HepG2 (cell line): Measurements from ENCODE around the gene GPX2. TPM values are rescaled to one million over a fixed set of nuclear protein-coding genes. Genes with fewer than 3 reads are reported as not detected.

Source experiments
- ADNP ChIP-seq: sonication (generic); formaldehyde crosslinking; IDR thresholded peaks from 2 replicates; pipeline ENCODE4 v1.4.0; 2020; ENCODE audit warnings: missing genetic modification reagents
- CREBL2 ChIP-seq: sonication (generic); formaldehyde crosslinking; IDR thresholded peaks from 2 replicates; pipeline ENCODE4 v1.8.1; 2023; ENCODE audit warnings: missing genetic modification reagents, mild to moderate bottlenecking, borderline replicate concordance
- DNMT3B ChIP-seq: conservative IDR thresholded peaks from 2 replicates; pipeline ENCODE4 v1.6.1; 2016; ENCODE audit warnings: missing biosample characterization, control low read depth
- FOXM1 ChIP-seq: sonication (generic); formaldehyde crosslinking; IDR thresholded peaks from 2 replicates; pipeline ENCODE4 v1.5.0; 2020; ENCODE audit warnings: missing genetic modification reagents
- GTF3A ChIP-seq: sonication (generic); formaldehyde crosslinking; conservative IDR thresholded peaks from 2 replicates; pipeline ENCODE4 v1.4.0; 2020; ENCODE audit warnings: mild to moderate bottlenecking, missing genetic modification reagents
- MXD4 ChIP-seq: IDR thresholded peaks from 2 replicates; pipeline ENCODE4 v1.6.1; 2016; ENCODE audit warnings: mild to moderate bottlenecking, missing biosample characterization, missing genetic modification reagents
- NFYB ChIP-seq: sonication (generic); formaldehyde crosslinking; IDR thresholded peaks from 2 replicates; pipeline ENCODE4 v1.4.0; 2020; ENCODE audit warnings: missing genetic modification reagents
- NR2F1 ChIP-seq, 2 experiments: fragments of 450-650 bp in 1 of 2; formaldehyde crosslinking in 1 of 2; IDR thresholded peaks; 2 replicates each; pipeline versions ENCODE4 v1.5.0 to v1.6.1; 2016 to 2020; ENCODE audit warnings: mild to moderate bottlenecking in 1 of 2, missing compliant biosample characterization in 1 of 2, missing genetic modification reagents in 1 of 2, moderate library complexity in 1 of 2
- NR2F2 ChIP-seq: IDR thresholded peaks from 2 replicates; pipeline ENCODE4 v1.6.1; 2012; ENCODE audit warnings: low read depth, inconsistent platforms, borderline replicate concordance
- POLR2AphosphoS5 ChIP-seq: IDR thresholded peaks from 2 replicates; pipeline ENCODE4 v1.6.1; 2012; ENCODE audit warnings: low read depth, low read length
- SNAI1 ChIP-seq: sonication (generic); formaldehyde crosslinking; IDR thresholded peaks from 2 replicates; pipeline ENCODE4 v1.5.0; 2020; ENCODE audit warnings: mild to moderate bottlenecking, missing genetic modification reagents, borderline replicate concordance
- TAF15 ChIP-seq: fragments of 200-400 bp; formaldehyde crosslinking; IDR thresholded peaks from one replicate; pipeline ENCODE4 v1.6.1; 2018; ENCODE audit warnings: mild to moderate bottlenecking, low read depth, low read length; ENCODE audit not compliant: poor library complexity, severe bottlenecking
- ZFP90 ChIP-seq: sonication (generic); formaldehyde crosslinking; IDR thresholded peaks from 2 replicates; pipeline ENCODE4 v1.8.0; 2022; ENCODE audit warnings: missing genetic modification reagents, mild to moderate bottlenecking, inconsistent platforms, borderline replicate concordance
- ZNF256 ChIP-seq: sonication (generic); formaldehyde crosslinking; conservative IDR thresholded peaks from 2 replicates; pipeline ENCODE4 v1.4.0; 2020; ENCODE audit warnings: missing genetic modification reagents
- ZNF619 ChIP-seq: sonication (generic); formaldehyde crosslinking; IDR thresholded peaks from 2 replicates; pipeline ENCODE4 v1.4.0; 2020; ENCODE audit warnings: mild to moderate bottlenecking, missing genetic modification reagents
- ZNF773 ChIP-seq: sonication (generic); formaldehyde crosslinking; IDR thresholded peaks from 2 replicates; pipeline ENCODE4 v1.4.0; 2020; ENCODE audit warnings: missing genetic modification reagents, borderline replicate concordance
- ZNF879 ChIP-seq: sonication (generic); formaldehyde crosslinking; IDR thresholded peaks from 2 replicates; pipeline ENCODE4 v1.8.1; 2023; ENCODE audit warnings: missing genetic modification reagents
- polyA plus RNA-seq, 8 experiments: library from polyadenylated mRNA; depleted of rRNA in 3 of 8; stranded (reverse) in 7 of 8; unstranded in 1 of 8; fragments of >200 nt; fragmentation: Illumina TruSeq in 4 of 8; extraction: Trizol in 4 of 8; gene quantifications; 2 replicates each; pipeline versions ENCODE4 v1.2.1 to v1.2.3, GENCODE V29; 2011 to 2016; ENCODE audit warnings: low read depth in 4 of 8, missing spikeins in 1 of 8, mixed read lengths in 1 of 8; ENCODE audit not compliant: insufficient read depth in 1 of 8
- total RNA-seq, 5 experiments: library from RNA; depleted of rRNA; stranded (reverse); fragments of >200 nt; fragmentation: Illumina TruSeq; extraction: Trizol; gene quantifications; 2 replicates each; pipeline ENCODE4 v1.2.3, GENCODE V29; 2016; ENCODE audit warnings: low read depth in 1 of 5
- TF ChIP-seq, protein P1 (sequence below): sonication (generic); formaldehyde crosslinking; IDR thresholded peaks from 2 replicates; pipeline ENCODE4 v1.8.0; 2022; ENCODE audit warnings: mild to moderate bottlenecking, missing genetic modification reagents; ENCODE audit not compliant: insufficient replicate concordance
- TF ChIP-seq, protein P2 (sequence below): sonication (generic); formaldehyde crosslinking; IDR thresholded peaks from 2 replicates; pipeline ENCODE4 v1.4.0; 2020; ENCODE audit warnings: mild to moderate bottlenecking, missing genetic modification reagents
- TF ChIP-seq, protein P3 (sequence below): sonication (generic); formaldehyde crosslinking; IDR thresholded peaks from 2 replicates; pipeline ENCODE4 v1.5.0; 2020; ENCODE audit warnings: mild to moderate bottlenecking, missing genetic modification reagents
- TF ChIP-seq, protein P4 (sequence below): sonication (generic); formaldehyde crosslinking; conservative IDR thresholded peaks from 2 replicates; pipeline ENCODE4 v1.4.0; 2020; ENCODE audit warnings: mild to moderate bottlenecking, missing genetic modification reagents, moderate library complexity

GPX2 gene
- total and polyA plus RNA-seq, 2 of the 13 experiments (the other 11 are each of a cell fraction or from before 2014, with no cell fraction given): 526 to 674 TPM

DNA sequence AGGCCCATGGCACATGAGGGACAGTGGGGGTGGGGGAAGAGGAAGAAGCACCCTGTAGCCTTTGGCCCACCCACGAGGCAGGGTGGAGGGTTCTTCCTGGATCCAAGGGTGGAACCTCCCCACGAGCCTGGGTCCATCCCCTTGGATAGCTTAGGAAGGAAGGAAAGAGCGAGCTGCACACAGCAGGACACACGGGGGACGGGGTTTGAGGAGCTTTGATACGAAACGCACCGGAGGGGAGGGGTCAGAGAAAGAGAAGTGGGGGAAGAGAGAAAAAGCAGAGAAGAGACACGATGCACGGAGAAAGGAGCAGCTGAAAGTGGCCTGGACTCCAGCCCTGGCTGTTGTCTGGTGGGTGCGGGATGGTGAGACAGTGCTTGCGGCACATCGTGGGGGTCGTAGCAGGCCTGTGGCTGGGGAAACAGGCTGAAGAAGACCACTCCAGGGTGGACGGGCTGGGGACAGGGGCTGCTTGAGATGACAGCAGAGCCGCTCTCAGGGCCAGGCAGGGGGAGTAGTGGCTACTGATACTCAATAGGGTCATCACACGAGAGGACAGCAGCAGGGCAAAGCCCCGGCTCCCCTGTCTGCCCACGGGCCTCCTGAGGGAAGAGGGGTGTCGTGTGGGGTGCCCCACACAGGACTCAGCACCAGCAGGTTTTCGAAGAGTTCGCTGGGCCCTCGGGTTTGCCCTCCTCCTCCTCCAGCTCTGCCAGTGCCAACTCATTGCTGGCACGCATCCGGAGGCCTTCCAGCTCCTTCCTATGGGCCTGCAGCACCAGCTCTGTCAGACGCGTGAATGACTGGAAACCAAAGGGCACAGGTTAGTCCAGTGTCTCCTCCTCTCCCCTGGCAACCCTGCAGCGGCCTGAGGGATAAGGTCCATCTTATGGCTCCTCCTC is 5.4 kb upstream of the GPX2 start (continued):
- TF ChIP-seq ZNF619 (no peak), ZNF773 (no peak), ZNF879 (CRISPR knock-in tag) (no peak), SNAI1 (no peak), FOXM1 (CRISPR knock-in tag) (no peak), CREBL2 (no peak), TAF15 (no peak), GTF3A (no peak), DNMT3B (CRISPR knock-in tag) (no peak), MXD4 (CRISPR knock-in tag) (0 out of 2 replicates have a peak, but pooled peaks have one; percentile 42), NFYB (CRISPR knock-in tag) (no peak), NR2F1 (CRISPR knock-in tag; IDR thresholded peaks at IDR 0.05) (peak; percentile 25 to 49; a peak in 2 of 4 replicates), ZFP90 (no peak), NR2F2 (no peak), ADNP (CRISPR knock-in tag) (no peak), POLR2AphosphoS5 (no peak; the same call in 1 of the 2 replicates), ZNF256 (CRISPR knock-in tag) (no peak)
- TF ChIP-seq, protein P1, sequence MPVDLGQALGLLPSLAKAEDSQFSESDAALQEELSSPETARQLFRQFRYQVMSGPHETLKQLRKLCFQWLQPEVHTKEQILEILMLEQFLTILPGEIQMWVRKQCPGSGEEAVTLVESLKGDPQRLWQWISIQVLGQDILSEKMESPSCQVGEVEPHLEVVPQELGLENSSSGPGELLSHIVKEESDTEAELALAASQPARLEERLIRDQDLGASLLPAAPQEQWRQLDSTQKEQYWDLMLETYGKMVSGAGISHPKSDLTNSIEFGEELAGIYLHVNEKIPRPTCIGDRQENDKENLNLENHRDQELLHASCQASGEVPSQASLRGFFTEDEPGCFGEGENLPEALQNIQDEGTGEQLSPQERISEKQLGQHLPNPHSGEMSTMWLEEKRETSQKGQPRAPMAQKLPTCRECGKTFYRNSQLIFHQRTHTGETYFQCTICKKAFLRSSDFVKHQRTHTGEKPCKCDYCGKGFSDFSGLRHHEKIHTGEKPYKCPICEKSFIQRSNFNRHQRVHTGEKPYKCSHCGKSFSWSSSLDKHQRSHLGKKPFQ: no peak
- TF ChIP-seq, protein P2, sequence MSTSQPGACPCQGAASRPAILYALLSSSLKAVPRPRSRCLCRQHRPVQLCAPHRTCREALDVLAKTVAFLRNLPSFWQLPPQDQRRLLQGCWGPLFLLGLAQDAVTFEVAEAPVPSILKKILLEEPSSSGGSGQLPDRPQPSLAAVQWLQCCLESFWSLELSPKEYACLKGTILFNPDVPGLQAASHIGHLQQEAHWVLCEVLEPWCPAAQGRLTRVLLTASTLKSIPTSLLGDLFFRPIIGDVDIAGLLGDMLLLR (CRISPR knock-in tag): no peak
- TF ChIP-seq, protein P3, sequence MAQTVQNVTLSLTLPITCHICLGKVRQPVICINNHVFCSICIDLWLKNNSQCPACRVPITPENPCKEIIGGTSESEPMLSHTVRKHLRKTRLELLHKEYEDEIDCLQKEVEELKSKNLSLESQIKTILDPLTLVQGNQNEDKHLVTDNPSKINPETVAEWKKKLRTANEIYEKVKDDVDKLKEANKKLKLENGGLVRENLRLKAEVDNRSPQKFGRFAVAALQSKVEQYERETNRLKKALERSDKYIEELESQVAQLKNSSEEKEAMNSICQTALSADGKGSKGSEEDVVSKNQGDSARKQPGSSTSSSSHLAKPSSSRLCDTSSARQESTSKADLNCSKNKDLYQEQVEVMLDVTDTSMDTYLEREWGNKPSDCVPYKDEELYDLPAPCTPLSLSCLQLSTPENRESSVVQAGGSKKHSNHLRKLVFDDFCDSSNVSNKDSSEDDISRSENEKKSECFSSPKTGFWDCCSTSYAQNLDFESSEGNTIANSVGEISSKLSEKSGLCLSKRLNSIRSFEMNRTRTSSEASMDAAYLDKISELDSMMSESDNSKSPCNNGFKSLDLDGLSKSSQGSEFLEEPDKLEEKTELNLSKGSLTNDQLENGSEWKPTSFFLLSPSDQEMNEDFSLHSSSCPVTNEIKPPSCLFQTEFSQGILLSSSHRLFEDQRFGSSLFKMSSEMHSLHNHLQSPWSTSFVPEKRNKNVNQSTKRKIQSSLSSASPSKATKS (CRISPR knock-in tag): no peak
- TF ChIP-seq, protein P4, sequence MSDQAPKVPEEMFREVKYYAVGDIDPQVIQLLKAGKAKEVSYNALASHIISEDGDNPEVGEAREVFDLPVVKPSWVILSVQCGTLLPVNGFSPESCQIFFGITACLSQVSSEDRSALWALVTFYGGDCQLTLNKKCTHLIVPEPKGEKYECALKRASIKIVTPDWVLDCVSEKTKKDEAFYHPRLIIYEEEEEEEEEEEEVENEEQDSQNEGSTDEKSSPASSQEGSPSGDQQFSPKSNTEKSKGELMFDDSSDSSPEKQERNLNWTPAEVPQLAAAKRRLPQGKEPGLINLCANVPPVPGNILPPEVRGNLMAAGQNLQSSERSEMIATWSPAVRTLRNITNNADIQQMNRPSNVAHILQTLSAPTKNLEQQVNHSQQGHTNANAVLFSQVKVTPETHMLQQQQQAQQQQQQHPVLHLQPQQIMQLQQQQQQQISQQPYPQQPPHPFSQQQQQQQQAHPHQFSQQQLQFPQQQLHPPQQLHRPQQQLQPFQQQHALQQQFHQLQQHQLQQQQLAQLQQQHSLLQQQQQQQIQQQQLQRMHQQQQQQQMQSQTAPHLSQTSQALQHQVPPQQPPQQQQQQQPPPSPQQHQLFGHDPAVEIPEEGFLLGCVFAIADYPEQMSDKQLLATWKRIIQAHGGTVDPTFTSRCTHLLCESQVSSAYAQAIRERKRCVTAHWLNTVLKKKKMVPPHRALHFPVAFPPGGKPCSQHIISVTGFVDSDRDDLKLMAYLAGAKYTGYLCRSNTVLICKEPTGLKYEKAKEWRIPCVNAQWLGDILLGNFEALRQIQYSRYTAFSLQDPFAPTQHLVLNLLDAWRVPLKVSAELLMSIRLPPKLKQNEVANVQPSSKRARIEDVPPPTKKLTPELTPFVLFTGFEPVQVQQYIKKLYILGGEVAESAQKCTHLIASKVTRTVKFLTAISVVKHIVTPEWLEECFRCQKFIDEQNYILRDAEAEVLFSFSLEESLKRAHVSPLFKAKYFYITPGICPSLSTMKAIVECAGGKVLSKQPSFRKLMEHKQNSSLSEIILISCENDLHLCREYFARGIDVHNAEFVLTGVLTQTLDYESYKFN: peak; percentile 76
